HEK293T (cell line): ENCODE results near the gene CD37.

Experiments used
- BHLHE40 ChIP-seq: fragments of 450-650 bp; IDR thresholded peaks from 2 replicates; pipeline ENCODE4 v1.6.1; 2016; ENCODE audit warnings: mild to moderate bottlenecking, moderate library complexity, borderline replicate concordance
- CTBP1 ChIP-seq: fragments of 450-650 bp; IDR thresholded peaks from 2 replicates; pipeline ENCODE4 v1.6.1; 2016; ENCODE audit warnings: borderline replicate concordance
- FOXK2 ChIP-seq: fragments of 450-650 bp; IDR thresholded peaks from 2 replicates; pipeline ENCODE4 v1.6.1; 2016; ENCODE audit warnings: mild to moderate bottlenecking
- HDGF ChIP-seq: fragments of 450-650 bp; IDR thresholded peaks from 2 replicates; pipeline ENCODE4 v1.6.1; 2017; ENCODE audit warnings: antibody characterized with exemption, borderline replicate concordance
- L3MBTL2 ChIP-seq: fragments of 450-650 bp; conservative IDR thresholded peaks from 2 replicates; pipeline ENCODE4 v1.6.1; 2016; ENCODE audit warnings: mild to moderate bottlenecking
- LEF1 ChIP-seq: fragments of 450-650 bp; IDR thresholded peaks from 2 replicates; pipeline ENCODE4 v1.6.1; 2017; ENCODE audit warnings: mild to moderate bottlenecking, borderline replicate concordance
- NFRKB ChIP-seq: fragments of 450-650 bp; IDR thresholded peaks from 2 replicates; pipeline ENCODE4 v1.6.1; 2016; ENCODE audit warnings: mild to moderate bottlenecking, moderate library complexity
- ZNF384 ChIP-seq: fragments of 450-650 bp; IDR thresholded peaks from 2 replicates; pipeline ENCODE4 v1.6.1; 2016

DNA sequence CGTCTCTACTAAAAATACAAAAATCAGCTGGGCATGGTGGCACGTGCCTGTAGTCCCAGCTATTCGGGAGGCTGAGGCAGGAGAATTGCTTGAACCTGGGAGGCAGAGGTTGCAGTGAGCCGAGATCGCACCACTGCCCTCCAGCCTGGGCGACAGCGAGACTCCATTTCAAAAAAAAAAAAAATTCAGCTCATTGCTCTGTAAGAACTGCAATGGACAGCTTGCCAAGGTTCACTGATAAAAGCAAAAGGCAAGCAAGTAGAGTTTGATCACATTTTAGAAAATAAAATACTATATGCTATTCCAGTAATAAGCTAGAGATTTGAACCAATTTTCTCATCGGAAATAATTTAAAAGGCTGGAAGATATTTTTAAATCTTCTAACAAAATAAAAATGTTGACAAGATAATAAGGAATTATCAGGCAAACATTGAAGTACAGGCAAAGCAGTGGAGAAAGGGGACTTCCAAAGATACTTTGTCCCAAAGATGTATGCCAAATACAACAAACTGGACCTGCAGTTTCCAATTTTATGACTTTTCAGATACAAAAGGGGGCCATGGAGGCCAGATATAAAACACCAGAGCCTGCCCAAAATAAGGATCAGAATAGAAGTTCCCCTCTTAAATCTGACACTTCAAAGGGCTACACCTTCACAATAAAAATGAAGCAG lies 39.9 kb upstream of the CD37 start:
- TF ChIP-seq CTBP1: no peak
- TF ChIP-seq NFRKB: no peak
- TF ChIP-seq LEF1: no peak
- no peak for TF ChIP-seq HDGF
- TF ChIP-seq FOXK2: no peak
- TF ChIP-seq L3MBTL2: no peak
- TF ChIP-seq ZNF384: no peak
- TF ChIP-seq BHLHE40: no peak
